Fibroblast of skin of left quadriceps (primary cell): ENCODE data around the gene ROBO1.
A peak's percentile ranks its signal among the peaks of the same experiment; 100 is the strongest.

Source experiments
- DNase-seq, 2 experiments: peaks; one replicate each; pipeline ENCODE4 v3.0.0-alpha.2; 2013; ENCODE audit warnings: low read depth in 2 of 2

Gene ROBO1

DNA sequence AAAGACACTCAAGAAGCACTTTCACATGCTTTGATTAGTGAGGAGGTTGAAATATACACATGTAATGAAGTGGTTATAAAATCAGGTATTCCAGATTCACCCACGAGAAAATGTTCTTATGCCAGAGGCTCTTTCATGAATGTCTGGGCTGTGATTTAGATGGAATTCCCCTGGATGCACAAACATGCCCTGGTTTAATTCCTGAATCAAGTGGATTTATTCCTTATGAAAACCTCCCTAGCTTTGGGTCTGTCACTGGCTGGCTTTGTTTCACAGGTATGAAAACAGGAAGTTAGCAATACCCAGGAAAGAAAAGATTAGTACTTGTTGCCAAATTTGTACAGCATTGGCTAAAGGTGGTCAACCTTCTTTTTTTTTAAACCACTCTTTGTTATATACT, 1123.0 kb downstream of the ROBO1 start:
- no peak for DNase-seq

DNA sequence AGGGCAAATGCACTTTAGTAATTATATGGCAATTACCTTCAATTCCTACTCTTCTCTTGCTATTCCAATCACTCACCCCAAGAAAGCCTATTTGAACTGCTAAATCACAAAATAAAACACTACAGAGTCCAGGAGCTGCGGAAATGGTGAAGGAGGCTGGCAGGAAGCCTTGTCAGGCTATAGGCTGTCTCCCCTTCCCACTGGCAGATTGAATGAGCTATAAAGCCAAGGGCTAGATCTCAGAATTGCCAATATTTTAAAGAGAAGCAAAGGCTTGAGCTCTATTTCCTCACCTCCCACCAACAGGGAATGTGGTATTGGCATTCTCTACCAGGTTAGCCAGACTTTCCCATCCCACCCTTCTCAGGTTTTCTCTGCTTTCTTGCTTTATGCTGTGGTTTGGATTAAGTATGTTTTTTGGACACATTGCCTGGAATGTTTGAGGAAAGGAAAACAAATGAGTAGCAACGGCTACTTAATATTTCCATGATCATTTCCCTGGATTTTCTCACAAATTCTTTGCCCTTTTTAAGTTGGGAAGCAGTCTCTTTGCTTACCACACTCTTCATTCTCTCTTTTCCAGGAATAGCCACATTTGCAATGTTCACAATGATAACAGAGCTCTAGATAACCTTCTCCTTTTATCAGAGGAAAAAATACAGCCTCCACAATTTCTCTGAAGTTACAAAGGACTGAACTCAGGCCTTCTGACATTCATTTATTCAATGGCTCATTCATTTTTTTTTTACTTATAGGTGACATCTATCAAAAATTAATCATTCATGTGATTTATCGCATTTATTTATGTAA, 1125.4 kb downstream of the ROBO1 start:
- no peak for DNase-seq

DNA sequence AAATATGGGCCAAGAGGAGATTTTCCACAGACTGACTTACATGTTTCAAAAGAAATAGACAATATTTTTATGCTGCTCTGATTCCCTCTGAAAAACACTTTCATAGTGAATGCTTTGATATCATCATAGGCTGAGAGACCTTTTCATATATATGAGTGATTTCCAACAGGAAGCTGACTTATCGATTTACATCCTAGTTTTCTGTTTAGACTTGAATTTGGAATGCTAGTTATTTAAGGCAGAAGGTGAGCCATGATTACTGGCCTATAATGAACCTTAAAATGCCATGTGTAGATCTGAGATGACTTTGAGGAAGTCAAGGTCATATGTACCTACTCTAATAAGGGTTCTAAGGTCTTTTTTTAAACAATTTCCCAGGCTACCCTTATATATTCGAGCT, 1126.1 kb downstream of the ROBO1 start:
- DNase-seq, result no peak

DNA sequence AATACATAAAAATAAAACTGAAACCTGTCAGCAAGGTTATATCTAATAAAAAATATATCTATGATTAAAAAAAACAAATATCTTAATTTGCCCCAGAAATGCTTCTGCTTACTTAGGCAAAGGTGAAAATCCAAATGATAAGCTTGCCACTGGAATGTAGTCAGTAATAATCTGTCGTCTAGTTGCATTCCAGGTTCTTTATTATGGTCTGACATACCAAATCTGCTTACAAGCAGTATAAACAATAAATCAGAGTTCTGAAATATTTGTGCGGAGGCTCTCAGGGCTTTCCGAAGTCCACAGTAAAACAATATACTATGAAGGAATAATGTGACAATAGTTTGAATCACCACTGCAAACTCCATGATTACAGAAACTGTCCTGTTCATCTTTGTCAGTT, 1133.5 kb downstream of the ROBO1 start:
- no peak for DNase-seq

DNA sequence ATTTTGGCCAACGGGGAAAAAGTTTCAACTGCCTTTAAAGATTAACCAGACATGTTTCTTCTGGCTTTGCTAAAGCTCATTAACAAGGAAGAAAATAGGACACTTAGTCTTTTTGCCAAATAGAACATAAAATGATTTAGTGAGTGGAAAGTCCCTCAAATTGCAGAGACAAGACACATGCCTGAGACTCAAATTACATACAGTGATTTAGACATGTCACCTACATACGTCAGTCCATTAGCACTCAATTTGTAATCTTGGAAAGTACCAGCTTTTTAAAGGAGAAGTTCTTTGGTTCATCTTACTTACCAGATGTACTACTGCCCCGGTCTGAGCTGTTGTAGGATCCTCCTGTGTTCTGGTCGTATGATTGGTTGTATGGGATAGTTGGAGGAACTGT, 1134.2 kb downstream of the ROBO1 start:
- DNase-seq, result no peak

DNA sequence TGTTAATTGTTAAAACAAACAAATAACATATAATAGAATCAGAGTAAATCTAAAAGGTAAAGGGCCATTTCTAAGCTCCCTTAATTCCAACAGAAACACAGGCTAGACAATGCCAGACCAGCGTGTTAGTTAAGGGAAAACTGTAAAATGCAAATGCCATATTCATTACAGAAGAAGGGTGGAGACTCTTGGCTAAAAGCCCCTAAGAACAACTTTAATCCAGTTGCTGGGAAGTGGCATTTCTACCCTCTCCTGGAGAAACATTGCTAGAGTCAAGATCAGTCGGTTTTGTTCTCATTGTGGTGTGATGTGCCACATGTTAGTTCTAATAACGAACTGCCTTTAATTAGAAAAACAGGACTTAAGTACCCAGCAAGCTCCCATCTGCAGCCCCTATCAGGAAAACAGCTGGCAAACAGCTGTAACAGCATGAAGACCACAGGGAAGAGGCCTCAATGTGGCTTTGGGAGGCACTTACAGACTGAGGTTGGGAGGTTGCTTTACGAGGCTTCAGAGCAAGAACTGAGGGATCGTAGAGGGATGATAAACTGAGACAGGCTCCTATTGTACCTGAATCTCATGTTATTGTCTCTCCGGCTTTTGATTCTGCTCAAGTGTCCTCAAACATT, 1134.8 kb downstream of the ROBO1 start:
- peak in 1 of 2 experiments; percentile 21 for DNase-seq

DNA sequence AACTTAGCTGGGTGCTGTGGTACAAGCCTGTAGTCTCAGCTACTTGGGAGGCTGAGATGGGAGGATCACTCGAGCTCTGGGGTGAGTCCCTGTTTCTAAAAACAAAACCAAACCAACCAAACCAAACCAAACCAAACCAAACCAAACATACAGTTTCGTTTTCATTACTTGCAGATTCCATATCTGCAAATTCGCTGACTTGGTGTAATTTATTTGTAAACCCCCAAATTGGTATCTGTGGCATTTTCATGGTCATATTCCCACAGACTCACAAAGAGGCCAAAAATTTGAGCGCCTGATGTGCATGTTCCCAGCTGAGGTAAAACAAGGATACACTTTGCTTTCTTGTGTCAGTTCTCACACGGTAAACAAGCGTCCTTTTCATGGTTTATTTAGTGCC, 1138.3 kb downstream of the ROBO1 start:
- DNase-seq, result no peak

DNA sequence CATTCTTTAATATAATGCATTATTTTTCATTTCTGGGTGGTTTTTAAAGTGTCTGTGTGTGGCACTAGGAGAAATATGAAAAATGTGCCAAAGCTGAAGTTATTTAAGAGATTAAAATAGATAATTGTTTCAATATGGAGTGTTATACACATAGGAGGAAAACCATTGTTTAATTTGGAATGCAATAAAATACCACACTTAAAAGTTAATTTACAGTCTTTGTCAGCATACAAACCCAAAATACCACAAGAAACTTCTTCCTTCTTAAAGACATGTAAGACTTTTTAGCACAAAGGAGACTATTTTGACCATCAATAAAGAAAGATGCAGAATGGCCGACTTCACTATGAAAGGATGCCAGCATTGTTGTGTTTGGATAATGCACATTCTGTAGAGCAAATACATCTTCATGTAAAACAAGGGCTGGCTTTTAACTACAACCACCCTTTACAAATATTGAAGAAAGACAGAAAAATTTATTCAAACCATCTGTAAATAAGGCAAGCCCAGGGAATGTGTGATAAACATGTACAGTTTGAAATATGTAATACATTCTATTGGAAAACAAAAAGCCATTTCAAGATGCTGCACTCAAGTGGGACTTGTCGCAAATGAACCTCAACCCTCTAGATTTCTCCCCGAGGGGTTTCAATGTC, 1146.6 kb downstream of the ROBO1 start:
- peak; percentile 54 to 60 for DNase-seq

DNA sequence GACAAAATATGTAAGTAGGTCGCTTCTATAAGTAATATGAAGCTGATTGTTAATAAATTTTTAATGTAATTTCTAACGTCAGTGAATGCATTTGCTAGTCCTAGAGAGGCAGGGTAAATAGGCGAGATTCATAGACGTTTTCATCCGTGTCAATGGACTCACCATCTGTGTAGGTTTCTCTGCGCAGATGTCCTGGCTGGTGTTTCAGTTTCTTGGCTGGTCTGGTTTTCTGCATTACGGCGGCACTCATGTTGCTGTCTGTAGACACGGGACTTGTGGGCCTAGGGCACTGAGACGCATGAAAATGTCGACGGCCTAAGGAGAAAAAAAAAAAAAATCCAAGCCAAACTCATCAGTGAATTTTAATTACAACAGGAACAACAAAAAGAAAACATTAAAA, 1153.3 kb downstream of the ROBO1 start:
- no peak for DNase-seq

DNA sequence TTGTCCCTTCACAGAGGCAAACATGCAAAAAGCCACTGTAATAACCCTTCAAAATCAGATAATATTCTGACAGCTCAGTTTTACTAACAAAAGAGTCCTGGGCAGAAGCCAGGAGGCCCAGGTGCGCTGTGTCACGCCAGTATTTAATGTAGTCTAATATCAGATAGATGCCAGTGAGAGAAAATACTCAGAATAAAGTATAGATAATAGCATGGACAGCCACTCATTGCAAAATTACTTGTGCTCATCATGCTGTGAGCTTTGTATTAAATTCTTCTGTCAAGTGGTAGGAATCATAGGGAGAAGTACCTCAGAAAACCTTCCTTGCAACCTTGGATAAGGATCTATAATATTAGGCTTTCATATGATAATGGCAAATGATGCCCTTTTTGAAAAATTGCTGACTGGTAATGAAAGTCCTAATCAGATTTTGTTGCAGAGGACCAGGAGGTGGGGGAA, 1154.3 kb downstream of the ROBO1 start:
- no peak for DNase-seq

DNA sequence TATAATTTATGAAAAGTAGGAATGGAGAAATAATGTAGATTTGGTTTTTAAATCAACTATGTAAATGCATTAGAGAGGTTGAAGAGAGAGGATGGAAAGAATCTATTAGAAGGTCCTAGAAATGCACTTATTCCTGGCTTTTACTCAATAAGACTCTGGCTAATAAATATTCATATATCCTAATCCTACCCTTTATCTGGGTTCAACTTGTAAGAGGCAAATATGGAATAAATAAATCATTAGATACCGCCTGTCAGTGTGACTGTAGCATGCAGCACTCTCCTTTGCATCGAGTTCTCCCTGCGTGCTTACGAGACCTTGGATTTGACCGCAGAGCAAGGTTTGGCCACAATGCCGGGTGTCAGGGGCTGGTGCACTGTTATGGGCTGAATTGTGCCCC, 1156.5 kb downstream of the ROBO1 start:
- no peak for DNase-seq

DNA sequence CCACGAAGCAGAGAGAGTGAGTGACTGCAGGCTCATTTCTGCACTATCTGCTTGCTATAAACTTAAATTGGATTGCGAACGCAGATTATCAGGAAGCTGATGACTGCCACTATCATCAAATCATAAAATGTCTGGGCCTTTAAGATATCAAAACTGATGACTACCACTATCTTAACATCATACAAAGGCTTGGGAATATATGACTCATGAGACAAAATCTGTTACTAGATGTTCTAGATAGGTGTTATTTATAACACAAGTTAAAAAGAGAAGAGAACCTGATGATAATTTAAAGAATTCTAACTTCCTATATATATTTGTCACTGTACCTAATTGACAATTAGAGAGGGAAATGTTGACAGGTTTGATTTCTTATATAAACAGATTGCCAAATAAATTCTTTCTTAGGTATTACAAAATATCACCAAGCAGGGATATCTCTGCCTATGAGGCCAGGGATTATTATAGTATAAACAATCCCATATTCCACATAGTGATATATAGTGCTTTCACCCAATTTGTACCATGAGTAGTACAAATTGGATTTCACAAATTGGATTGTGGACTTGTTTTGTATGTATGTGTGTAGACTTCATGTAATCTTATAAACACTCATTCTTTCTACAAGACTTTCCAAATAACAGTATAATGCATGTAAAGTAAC, 1157.2 kb downstream of the ROBO1 start:
- DNase-seq, result no peak

DNA sequence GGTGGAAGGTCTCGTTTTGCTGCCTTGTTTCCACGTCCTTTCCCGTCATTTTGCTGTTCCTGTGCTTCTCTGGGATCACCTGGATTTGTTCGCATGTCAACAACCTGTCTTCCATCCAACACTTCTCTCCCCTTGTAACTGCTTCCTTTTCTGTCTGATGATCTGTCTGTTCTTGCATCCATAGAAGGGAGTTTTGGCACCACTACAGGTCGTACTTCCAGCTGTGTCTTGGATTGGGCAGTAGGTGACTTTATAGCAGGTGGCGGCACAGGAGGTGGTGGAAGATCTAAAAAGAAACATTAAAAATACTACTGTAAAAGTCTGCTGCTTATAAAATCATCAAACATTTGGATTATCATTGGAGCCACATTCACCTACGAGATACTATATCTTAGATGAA, 1161.0 kb downstream of the ROBO1 start:
- no peak for DNase-seq

DNA sequence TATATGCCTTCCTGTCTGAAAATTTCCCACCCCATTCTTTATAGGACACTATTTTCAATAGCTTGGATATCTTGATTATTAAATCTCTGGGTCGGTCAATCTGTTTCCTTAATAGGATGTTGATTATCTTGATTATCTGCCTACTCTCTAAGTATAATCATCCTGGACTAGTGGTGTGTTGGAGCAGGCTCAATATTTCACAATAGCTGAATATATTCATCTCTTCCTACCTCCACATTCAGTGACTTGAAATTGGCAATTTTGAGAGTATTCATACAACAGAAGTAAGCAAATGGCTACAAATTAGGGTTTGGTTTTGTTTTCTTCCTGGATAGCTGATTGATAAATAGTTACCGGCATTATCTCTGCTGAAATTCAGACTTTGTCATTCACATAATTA, 1162.6 kb downstream of the ROBO1 start:
- no peak for DNase-seq

DNA sequence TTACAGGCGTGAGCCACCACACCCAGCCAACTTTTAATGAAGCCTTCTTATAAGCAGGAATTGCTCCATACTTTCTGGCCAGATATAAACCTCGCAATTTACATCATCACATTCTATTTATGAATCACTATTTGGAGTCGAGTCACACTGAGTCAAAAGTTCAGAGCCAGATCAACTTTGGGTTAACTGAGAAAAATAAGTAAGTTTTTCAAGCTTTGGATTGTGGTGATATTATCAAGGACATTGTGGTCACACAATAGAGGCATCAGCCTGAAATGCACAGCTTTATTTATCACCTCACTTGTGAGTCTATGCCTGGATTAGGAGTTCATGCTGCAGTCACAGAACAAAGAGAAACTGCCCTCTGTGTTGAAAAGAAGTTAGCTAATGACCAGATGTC, 1163.5 kb downstream of the ROBO1 start:
- peak; percentile 27 to 31 for DNase-seq

DNA sequence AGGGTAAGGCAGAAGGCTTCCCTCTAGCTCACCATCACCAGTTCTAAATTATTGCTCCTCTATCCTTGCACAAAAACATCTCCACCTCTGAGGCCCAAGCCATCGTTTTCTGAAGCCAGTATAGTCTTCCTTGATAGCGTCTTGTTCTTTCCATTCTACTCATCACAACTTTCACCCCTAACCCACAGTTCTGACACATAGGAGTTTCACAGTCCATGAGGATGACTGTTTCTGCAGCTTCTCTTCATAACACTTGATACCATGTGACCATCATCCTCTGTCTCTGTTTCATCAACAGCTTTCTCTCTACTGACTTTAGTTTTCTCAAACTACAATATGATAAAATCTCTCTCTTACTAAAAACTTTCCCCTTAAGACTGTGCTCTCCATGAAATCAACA, 1166.5 kb downstream of the ROBO1 start:
- DNase-seq, result no peak

DNA sequence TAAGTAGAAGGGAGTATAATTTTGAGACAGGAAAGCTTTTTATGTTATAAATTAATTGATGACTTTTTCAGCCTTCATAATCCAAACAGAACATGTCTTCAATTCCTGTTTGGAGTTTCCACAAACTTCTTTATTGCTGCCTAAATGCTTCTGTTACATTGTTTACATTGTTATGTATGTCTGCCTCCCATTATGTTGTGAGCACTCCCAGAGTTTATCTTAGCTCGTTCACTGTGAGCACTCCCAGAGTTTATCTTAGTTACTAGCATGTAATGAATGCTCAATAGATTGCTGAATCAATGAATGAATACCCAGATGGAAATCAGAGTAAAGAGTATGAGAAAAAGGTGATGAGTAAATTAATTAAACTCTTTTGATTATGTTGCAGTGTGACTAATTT, 1178.0 kb downstream of the ROBO1 start:
- no peak for DNase-seq

DNA sequence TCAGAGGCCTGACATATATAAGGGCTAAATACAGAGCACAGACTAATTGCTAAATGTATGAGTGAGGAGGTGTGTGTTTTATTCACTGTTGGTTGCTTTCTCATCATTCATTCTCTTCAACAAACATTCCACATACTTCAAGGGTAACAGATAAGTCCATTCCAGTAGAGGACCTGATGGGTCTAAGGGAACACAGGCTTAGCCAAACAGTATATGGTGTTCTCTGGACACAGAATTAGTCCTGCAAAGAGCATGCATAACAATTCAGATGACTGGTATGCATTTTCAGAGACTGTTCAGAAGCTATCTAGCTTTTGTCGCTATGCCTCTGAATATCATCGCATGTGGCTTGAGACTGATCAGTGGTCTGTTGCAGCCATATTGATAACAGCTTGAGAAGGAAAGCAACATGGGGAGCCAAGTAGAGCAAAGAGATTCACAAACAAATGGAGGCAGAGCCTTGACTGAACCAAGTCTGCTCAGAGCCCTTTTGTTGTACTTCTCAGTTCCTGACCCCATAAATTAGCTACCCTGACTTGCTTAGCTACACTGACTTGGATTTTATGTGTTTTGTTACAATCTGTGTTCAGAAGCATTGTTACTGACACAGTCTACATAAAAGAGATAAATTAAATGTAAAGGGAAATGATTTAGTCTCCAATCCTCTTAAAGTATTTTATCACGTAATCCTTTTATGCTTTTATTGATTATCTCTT, 1178.7 kb downstream of the ROBO1 start:
- no peak for DNase-seq

DNA sequence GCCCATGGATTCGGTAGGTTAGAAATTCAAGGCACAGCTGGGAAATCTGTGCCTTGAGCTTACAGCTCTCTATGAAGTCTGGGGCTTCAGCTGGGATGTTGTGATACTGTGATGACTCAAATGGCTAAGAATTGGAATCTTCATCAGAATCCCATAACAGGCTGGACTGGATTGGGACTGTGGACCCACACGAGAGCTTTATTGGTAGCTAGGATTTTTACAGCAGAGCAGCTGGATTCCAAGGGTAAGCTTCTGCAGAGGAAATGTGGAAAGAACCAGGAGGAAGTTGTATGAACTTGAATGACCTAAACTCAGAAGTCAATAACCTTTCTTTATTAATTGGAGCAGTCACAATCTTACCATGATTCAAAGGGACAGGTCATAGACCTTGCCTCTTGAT, 1187.1 kb downstream of the ROBO1 start:
- no peak for DNase-seq

DNA sequence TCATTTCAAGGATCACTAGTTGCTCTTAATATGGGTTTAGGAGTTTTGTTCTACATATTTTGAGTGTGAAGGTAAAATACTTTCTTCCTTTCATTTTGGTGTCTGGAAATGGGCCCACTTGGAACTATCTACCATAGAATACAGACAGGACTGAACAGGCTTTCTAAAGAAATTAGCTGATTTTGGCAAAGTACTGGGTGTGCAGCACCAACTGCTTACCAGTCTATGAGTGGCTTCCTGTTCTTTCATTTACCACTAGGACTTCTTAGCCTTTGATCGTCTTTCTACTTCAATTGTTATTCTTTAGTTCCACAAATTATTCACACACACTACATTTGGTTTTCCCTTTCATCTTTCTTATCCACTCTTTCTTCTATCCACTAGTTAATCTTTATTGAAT, 1196.3 kb downstream of the ROBO1 start:
- no peak for DNase-seq

DNA sequence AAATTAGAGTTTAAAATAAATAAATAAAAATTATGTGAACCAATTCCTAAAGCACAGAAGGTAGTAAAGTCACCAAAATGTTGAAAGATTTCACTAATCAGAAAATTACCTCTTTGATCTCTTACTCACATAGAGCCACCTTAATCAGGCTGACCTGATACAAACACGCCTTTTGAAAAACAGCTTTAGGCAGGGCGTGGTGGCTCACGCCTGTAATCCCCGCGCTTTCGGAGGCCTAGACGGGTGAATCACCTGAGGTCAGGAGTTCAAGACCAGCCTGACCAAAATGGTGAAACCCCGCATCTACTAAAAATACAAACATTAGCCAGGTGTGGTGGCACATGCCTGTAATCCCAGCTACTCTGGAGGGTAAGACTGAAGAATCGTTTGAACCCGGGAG, 1197.3 kb downstream of the ROBO1 start:
- no peak for DNase-seq

DNA sequence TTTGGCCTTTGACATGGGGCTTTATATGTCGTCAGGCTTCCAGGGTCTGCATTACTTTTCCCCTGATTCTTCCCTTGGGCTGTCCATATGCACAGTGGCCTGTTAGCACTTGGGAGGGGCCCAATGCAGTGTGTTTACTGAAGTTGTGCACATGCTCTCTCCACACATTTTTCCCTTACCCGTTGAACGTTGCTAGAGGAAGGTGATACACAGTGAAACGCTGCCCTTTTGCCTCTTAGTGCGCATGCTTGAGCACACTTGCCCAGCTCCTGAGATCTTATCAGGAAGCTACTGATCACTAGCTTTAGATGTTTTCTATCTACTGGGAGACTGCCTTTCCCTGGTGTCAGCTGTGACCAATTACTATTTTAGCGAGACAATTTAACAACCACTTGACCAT, 1198.0 kb downstream of the ROBO1 start:
- no peak for DNase-seq
